Liver (tissue), 9 donors: ENCODE results near the gene ADAM10. TPM values are rescaled to one million over a fixed set of nuclear protein-coding genes. Genes with fewer than 3 reads are reported as not detected.

Source experiments
- DNase-seq: peaks from one replicate; pipeline ENCODE4 v3.0.0-alpha.2; 2017; ENCODE audit warnings: low spot score
- H3K27ac ChIP-seq, 2 donors: one replicate each; pipeline ENCODE4 v1.7.0; 2013; ENCODE audit warnings: inconsistent platforms in 2 of 2, low read length in 2 of 2, control low read depth in 1 of 2, low read depth in 1 of 2, mild to moderate bottlenecking in 1 of 2
- H3K27me3 ChIP-seq, 4 donors: one replicate each; pipeline versions ENCODE4 v1.6.1 to v1.7.0; 2013; ENCODE audit warnings: low read length in 3 of 4, inconsistent platforms in 1 of 4, mild to moderate bottlenecking in 1 of 4, moderate library complexity in 1 of 4; ENCODE audit not compliant: control insufficient read depth in 4 of 4, insufficient read depth in 4 of 4
- H3K36me3 ChIP-seq, 4 donors: one replicate each; pipeline versions ENCODE4 v1.6.1 to v1.7.0; 2013; ENCODE audit warnings: low read length in 3 of 4, mild to moderate bottlenecking in 3 of 4, low read depth in 1 of 4, moderate library complexity in 1 of 4; ENCODE audit not compliant: control insufficient read depth in 4 of 4, insufficient read depth in 3 of 4
- H3K4me1 ChIP-seq, 4 donors: one replicate each; pipeline versions ENCODE4 v1.6.1 to v1.7.0; 2013; ENCODE audit warnings: low read length in 3 of 4, mild to moderate bottlenecking in 3 of 4, moderate library complexity in 1 of 4; ENCODE audit not compliant: control insufficient read depth in 4 of 4, insufficient read depth in 4 of 4
- H3K4me3 ChIP-seq, 3 donors: one replicate each; pipeline versions ENCODE4 v1.6.1 to v1.7.0; 2013; ENCODE audit warnings: low read length in 3 of 3, control low read depth in 1 of 3, low read depth in 1 of 3, mild to moderate bottlenecking in 1 of 3
- H3K9ac ChIP-seq, 2 donors: one replicate each; pipeline ENCODE4 v1.7.0; 2013; ENCODE audit warnings: low read length in 2 of 2, mild to moderate bottlenecking in 2 of 2, moderate library complexity in 2 of 2, control low read depth in 1 of 2, low read depth in 1 of 2
- H3K9me3 ChIP-seq, 4 donors: one replicate each; pipeline versions ENCODE4 v1.6.1 to v1.7.0; 2013; ENCODE audit warnings: low read length in 3 of 4; ENCODE audit not compliant: control insufficient read depth in 4 of 4
- ATF3 ChIP-seq: IDR thresholded peaks from 2 replicates; pipeline ENCODE4 v1.6.1; 2016; ENCODE audit warnings: antibody characterized with exemption
- EGR1 ChIP-seq, 2 donors: IDR thresholded peaks; 2 replicates each; pipeline ENCODE4 v1.6.1; 2016 to 2018; ENCODE audit warnings: antibody characterized with exemption in 2 of 2, low read depth in 2 of 2
- FOXA1 ChIP-seq: IDR thresholded peaks from 2 replicates; pipeline ENCODE4 v1.6.1; 2016; ENCODE audit warnings: antibody characterized with exemption
- FOXA2 ChIP-seq: IDR thresholded peaks from 2 replicates; pipeline ENCODE4 v1.6.1; 2016; ENCODE audit warnings: antibody characterized with exemption
- GABPA ChIP-seq, 2 donors: IDR thresholded peaks in 1 of 2; conservative IDR thresholded peaks in 1 of 2; 2 replicates each; pipeline ENCODE4 v1.6.1; 2016; ENCODE audit warnings: antibody characterized with exemption in 2 of 2, mild to moderate bottlenecking in 1 of 2, moderate library complexity in 1 of 2
- HNF4A ChIP-seq, 2 donors: conservative IDR thresholded peaks; 2 replicates each; pipeline ENCODE4 v1.6.1; 2016; ENCODE audit warnings: antibody characterized with exemption in 2 of 2, mild to moderate bottlenecking in 2 of 2
- HNF4G ChIP-seq: IDR thresholded peaks from 2 replicates; pipeline ENCODE4 v1.6.1; 2016; ENCODE audit warnings: antibody characterized with exemption
- JUND ChIP-seq, 2 donors: IDR thresholded peaks; 2 replicates each; pipeline ENCODE4 v1.6.1; 2016; ENCODE audit warnings: antibody characterized with exemption in 2 of 2
- MAX ChIP-seq: IDR thresholded peaks from 2 replicates; pipeline ENCODE4 v1.6.1; 2016; ENCODE audit warnings: antibody characterized with exemption
- NR2F2 ChIP-seq: IDR thresholded peaks from 2 replicates; pipeline ENCODE4 v1.6.1; 2016; ENCODE audit warnings: antibody characterized with exemption
- RAD21 ChIP-seq, 2 donors: IDR thresholded peaks; 2 replicates each; pipeline ENCODE4 v1.6.1; 2016; ENCODE audit warnings: antibody characterized with exemption in 2 of 2, mild to moderate bottlenecking in 2 of 2
- REST ChIP-seq: IDR thresholded peaks from 2 replicates; pipeline ENCODE4 v1.6.1; 2016; ENCODE audit warnings: antibody characterized with exemption, mild to moderate bottlenecking
- RXRA ChIP-seq, 2 donors: IDR thresholded peaks; 2 replicates each; pipeline ENCODE4 v1.6.1; 2017 to 2018; ENCODE audit warnings: antibody characterized with exemption in 2 of 2, mild to moderate bottlenecking in 1 of 2
- SP1 ChIP-seq: IDR thresholded peaks from 2 replicates; pipeline ENCODE4 v1.6.1; 2018; ENCODE audit warnings: antibody characterized with exemption, mild to moderate bottlenecking
- TAF1 ChIP-seq: conservative IDR thresholded peaks from 2 replicates; pipeline ENCODE4 v1.6.1; 2016; ENCODE audit warnings: antibody characterized with exemption, mild to moderate bottlenecking
- YY1 ChIP-seq: IDR thresholded peaks from 2 replicates; pipeline ENCODE4 v1.6.1; 2016; ENCODE audit warnings: antibody characterized with exemption, mild to moderate bottlenecking
- ZBTB33 ChIP-seq: IDR thresholded peaks from 2 replicates; pipeline ENCODE4 v1.6.1; 2016; ENCODE audit warnings: antibody characterized with exemption
- WGBS: extraction: QIAGEN DNeasy Blood & Tissue Kit; methylation state at CpG from one replicate; pipeline ENCODE4 v1.1.7; 2013; 5-methylcytosine and 5-hydroxymethylcytosine counted together
- polyA plus RNA-seq, 2 donors: library from polyadenylated mRNA; stranded (reverse) in 1 of 2; unstranded in 1 of 2; fragments of 200-250 nt in 1 of 2; fragments of >200 nt in 1 of 2; fragmentation: Nextera tagmentation in 1 of 2; extraction: Ambion mirVana in 1 of 2; gene quantifications; one replicate each; pipeline versions ENCODE4 v1.2.1 to v1.2.3, GENCODE V29; 2013 to 2015
- total RNA-seq, 2 donors: library from RNA; depleted of rRNA; stranded (reverse); fragments of >200 nt; gene quantifications; one replicate each; pipeline ENCODE4 v1.2.3, GENCODE V29; 2014
- donor health status: healthy.
- donor health status: healthy.
- donor health status: healthy.
- donor health status: healthy.
- donor health status: healthy.

Gene ADAM10
- total and polyA plus RNA-seq, 4 donors = 12.6 to 55.6 (median 34.6) TPM

GRCh38 chr15:58632789-58633188 lies 116.7 kb downstream of the ADAM10 start:
- no peak overlapping the region for H3K4me3 ChIP-seq
- no peak overlapping the region for H3K27ac ChIP-seq
- peaks cover 2 to 16% (median 6%) of the 10 kb centered on the region in 4 donors for H3K4me1 ChIP-seq
- no peak overlapping the region for H3K9ac ChIP-seq
- no peaks in the 10 kb centered on the region for H3K27me3 ChIP-seq
- no peaks in the 10 kb centered on the region for H3K9me3 ChIP-seq
- TF ChIP-seq TAF1 (no peak), ZBTB33 (no peak), FOXA1 (no peak), GABPA (IDR thresholded peaks at IDR 0.05 in 1 of 2, conservative IDR thresholded peaks at IDR 0.05 in 1 of 2) (no peak), NR2F2 (no peak), YY1 (no peak), ATF3 (no peak), SP1 (no peak), FOXA2 (no peak), EGR1 (IDR thresholded peaks at IDR 0.05; ENCODE audit: low read depth in 2 of 2) (no peak), MAX (no peak), HNF4G (no peak), RAD21 (IDR thresholded peaks at IDR 0.05) (no peak), REST (no peak), HNF4A (conservative IDR thresholded peaks at IDR 0.05) (no peak), RXRA (IDR thresholded peaks at IDR 0.05) (no peak), JUND (IDR thresholded peaks at IDR 0.05) (no peak)
- WGBS = 96% methylated on average over 2 of the region's 2 CpGs
- DNase-seq = no peak
- peaks cover 0 to 8% (median 2%) of the 10 kb centered on the region in 4 donors for H3K36me3 ChIP-seq

GRCh38 chr15:58631319-58631718 lies 118.2 kb downstream of the ADAM10 start:
- Histone ChIP-seq H3K4me3 (no peak overlapping the region), H3K27ac (no peak overlapping the region), H3K36me3 (peaks cover 0 to 6% (median 2%) of the 10 kb centered on the region in 4 donors), H3K9me3 (no peaks in the 10 kb centered on the region), H3K9ac (no peak overlapping the region), H3K4me1 (peaks cover 2 to 19% (median 6%) of the 10 kb centered on the region in 4 donors), H3K27me3 (no peaks in the 10 kb centered on the region)
- no peak for TF ChIP-seq HNF4A (conservative IDR thresholded peaks at IDR 0.05)
- no peak for TF ChIP-seq FOXA2
- TF ChIP-seq RXRA (IDR thresholded peaks at IDR 0.05) = no peak
- TF ChIP-seq YY1 = no peak
- TF ChIP-seq ATF3 = no peak
- no peak for DNase-seq
- over 99% methylated on average over 2 of the region's 2 CpGs for WGBS
